Measurements from ENCODE around the gene PEAR1. TPM values are rescaled to one million over a fixed set of nuclear protein-coding genes. Genes with fewer than 3 reads are reported as not detected.

PEAR1 gene
- polyA plus RNA-seq, 1 experiment = 14.9 TPM

GRCh38 chr1:156933136-156933535, 39.6 kb downstream of the PEAR1 start:
- POLR2A ChIA-PET = interaction anchor here (0.6 kb wide), 1 partner anchor 217 kb away, joined by 3 read pairs; no protein-coding TSS in a partner anchor
- no peak for TF ChIP-seq CTCF (IDR thresholded peaks at IDR 0.05; ENCODE audit: low read depth, low read length)
- CTCF ChIA-PET = interaction anchor here (0.5 to 2.5 kb wide), 2 partner anchors 41 to 72 kb away, joined by 4 to 23 read pairs; no protein-coding TSS in a partner anchor

GRCh38 chr1:156935505-156936128, 42.1 kb downstream of the PEAR1 start:
- no peak for TF ChIP-seq CTCF (IDR thresholded peaks at IDR 0.05; ENCODE audit: low read depth, low read length)
- H3K9me3 ChIP-seq (ENCODE audit: control insufficient read depth, insufficient read depth, low read length) = no peaks in the 10 kb centered on the region
- DNase-seq (ENCODE audit: low read depth, low spot score) = no peak
- no peaks in the 10 kb centered on the region for H3K27me3 ChIP-seq (ENCODE audit: control insufficient read depth, insufficient read depth, low read length)
- ChIA-PET POLR2A (no interaction called here), CTCF (interaction anchor here (0.5 to 1.7 kb wide), 4 partner anchors 8 to 246 kb away, joined by 3 to 6 read pairs (median 4); no protein-coding TSS in a partner anchor)
- H3K4me3 ChIP-seq (ENCODE audit: low read depth, low read length) = no peak overlapping the region
- no peak overlapping the region for H3K27ac ChIP-seq (ENCODE audit: low read depth, low read length)

More at GRCh38 chr1:156933136-156933535, 39.6 kb downstream of the PEAR1 start:
- Histone ChIP-seq H3K9me3 (ENCODE audit: control insufficient read depth, insufficient read depth, low read length) (no peaks in the 10 kb centered on the region), H3K27me3 (ENCODE audit: control insufficient read depth, insufficient read depth, low read length) (peaks cover 10% of the 10 kb centered on the region), H3K27ac (ENCODE audit: low read depth, low read length) (no peak overlapping the region), H3K4me3 (ENCODE audit: low read depth, low read length) (no peak overlapping the region)
- DNase-seq (ENCODE audit: low read depth, low spot score) = no peak

- no peaks in the 10 kb centered on the region for H3K9me3 ChIP-seq (ENCODE audit: control insufficient read depth, insufficient read depth, low read length)
- H3K27me3 ChIP-seq (ENCODE audit: control insufficient read depth, insufficient read depth, low read length) = no peaks in the 10 kb centered on the region
- H3K27ac ChIP-seq (ENCODE audit: low read depth, low read length) = no peak overlapping the region
- no peak for DNase-seq (ENCODE audit: low read depth, low spot score)
- ChIA-PET CTCF (interaction anchor here (0.5 to 1.7 kb wide), 4 partner anchors 8 to 247 kb away, joined by 3 to 6 read pairs (median 5); no protein-coding TSS in a partner anchor), POLR2A (interaction anchor here (0.6 kb wide), 1 partner anchor 17 kb away, joined by 3 read pairs; no protein-coding TSS in a partner anchor)
- TF ChIP-seq CTCF (IDR thresholded peaks at IDR 0.05; ENCODE audit: low read depth, low read length) = no peak
- no peak overlapping the region for H3K4me3 ChIP-seq (ENCODE audit: low read depth, low read length)
These were observed 42.7 kb downstream of the PEAR1 start for GRCh38 chr1:156936191-156936590.

- no peak overlapping the region for H3K27ac ChIP-seq (ENCODE audit: low read depth, low read length)
- no peak for TF ChIP-seq CTCF (IDR thresholded peaks at IDR 0.05; ENCODE audit: low read depth, low read length)
- ChIA-PET POLR2A (interaction anchor here (0.6 kb wide), 1 partner anchor 18 kb away, joined by 3 read pairs; no protein-coding TSS in a partner anchor), CTCF (interaction anchor here (1.1 to 1.7 kb wide), 2 partner anchors 9 to 17 kb away, joined by 5 read pairs; no protein-coding TSS in a partner anchor)
- H3K27me3 ChIP-seq (ENCODE audit: control insufficient read depth, insufficient read depth, low read length) = no peaks in the 10 kb centered on the region
- no peak overlapping the region for H3K4me3 ChIP-seq (ENCODE audit: low read depth, low read length)
- DNase-seq (ENCODE audit: low read depth, low spot score) = no peak
- H3K9me3 ChIP-seq (ENCODE audit: control insufficient read depth, insufficient read depth, low read length) = no peaks in the 10 kb centered on the region
These were observed 43.3 kb downstream of the PEAR1 start for GRCh38 chr1:156936721-156937220.

GRCh38 chr1:156937883-156938282, 44.4 kb downstream of the PEAR1 start:
- Histone ChIP-seq H3K4me3 (ENCODE audit: low read depth, low read length) (no peak overlapping the region), H3K27ac (ENCODE audit: low read depth, low read length) (no peak overlapping the region), H3K27me3 (ENCODE audit: control insufficient read depth, insufficient read depth, low read length) (no peaks in the 10 kb centered on the region), H3K9me3 (ENCODE audit: control insufficient read depth, insufficient read depth, low read length) (no peaks in the 10 kb centered on the region)
- ChIA-PET POLR2A (no interaction called here), CTCF (interaction anchor here (0.7 kb wide), 1 partner anchor 16 kb away, joined by 3 read pairs; no protein-coding TSS in a partner anchor)
- no peak for DNase-seq (ENCODE audit: low read depth, low spot score)
- TF ChIP-seq CTCF (IDR thresholded peaks at IDR 0.05; ENCODE audit: low read depth, low read length) = no peak

Data from AG04450 (cell line).